DND-41 (cell line): ENCODE measurements around the gene THBS1.

Source experiments
- ATAC-seq: fragments of 200-7000 bp; cut with Tn5 transposase; 3 replicates; pipeline ENCODE4 v1.9.1; 2021; ENCODE audit warnings: low read depth; ENCODE audit not compliant: insufficient read depth
- DNase-seq: peaks from one replicate; pipeline ENCODE4 v3.0.0-alpha.2; 2020
- H2AFZ ChIP-seq: 2 replicates; pipeline ENCODE4 v1.6.0; 2012; ENCODE audit warnings: low read depth, low read length
- H3K27ac ChIP-seq: 2 replicates; pipeline ENCODE4 v1.5.1; 2012; ENCODE audit warnings: low read length, inconsistent platforms
- H3K27me3 ChIP-seq: fragments of 200-600 bp; sonication (generic); 2 replicates; pipeline ENCODE4 v1.6.0; 2012; ENCODE audit warnings: low read length, mild to moderate bottlenecking, inconsistent platforms; ENCODE audit not compliant: insufficient read depth, poor library complexity
- H3K36me3 ChIP-seq: 2 replicates; pipeline ENCODE4 v1.5.1; 2012; ENCODE audit warnings: low read length, inconsistent platforms; ENCODE audit not compliant: insufficient read depth
- H3K4me1 ChIP-seq: 2 replicates; pipeline ENCODE4 v1.5.1; 2012; ENCODE audit warnings: mild to moderate bottlenecking, low read length; ENCODE audit not compliant: insufficient read depth
- H3K4me2 ChIP-seq: 2 replicates; pipeline ENCODE4 v1.6.0; 2012; ENCODE audit warnings: mild to moderate bottlenecking, moderate library complexity, low read length, inconsistent platforms; ENCODE audit not compliant: insufficient read depth
- H3K4me3 ChIP-seq, 2 experiments: fragments of 200-600 bp in 1 of 2; shearing (Covaris generic) in 1 of 2; 2 replicates each; pipeline ENCODE4 v1.5.1; 2012 to 2016; ENCODE audit warnings: inconsistent platforms in 2 of 2, low read length in 2 of 2, mild to moderate bottlenecking in 2 of 2, low read depth in 1 of 2, moderate library complexity in 1 of 2
- H3K79me2 ChIP-seq: 2 replicates; pipeline ENCODE4 v1.6.0; 2012; ENCODE audit warnings: low read length, inconsistent platforms; ENCODE audit not compliant: insufficient read depth
- H3K9ac ChIP-seq: 2 replicates; pipeline ENCODE4 v1.6.0; 2012; ENCODE audit warnings: low read depth, mild to moderate bottlenecking, inconsistent platforms, low read length, moderate library complexity
- H3K9me3 ChIP-seq: 2 replicates; pipeline ENCODE4 v1.5.1; 2012; ENCODE audit warnings: low read length, moderate library complexity, mild to moderate bottlenecking, inconsistent platforms; ENCODE audit not compliant: insufficient read depth, severe bottlenecking
- H4K20me1 ChIP-seq: 2 replicates; pipeline ENCODE4 v1.6.0; 2012; ENCODE audit warnings: low read length; ENCODE audit not compliant: insufficient read depth
- CTCF ChIP-seq: IDR thresholded peaks from 2 replicates; pipeline ENCODE4 v1.5.1; 2012; ENCODE audit warnings: borderline replicate concordance, low read length, moderate library complexity, mild to moderate bottlenecking; ENCODE audit not compliant: poor library complexity, severe bottlenecking; ENCODE audit errors: extremely low read depth
- EZH2 ChIP-seq: IDR thresholded peaks from 3 replicates; pipeline ENCODE4 v1.6.1; 2012; ENCODE audit warnings: borderline replicate concordance, low read depth, mild to moderate bottlenecking, moderate library complexity, low read length, inconsistent platforms; ENCODE audit not compliant: severe bottlenecking

The THBS1 gene

GRCh38 chr15:39625856-39626255 is 45.0 kb downstream of the THBS1 start:
- ATAC-seq = no peak
- H3K4me2 ChIP-seq = no peak overlapping the region

GRCh38 chr15:39627451-39628143 is 46.7 kb downstream of the THBS1 start:
- no peaks in the 10 kb centered on the region for H4K20me1 ChIP-seq
- ATAC-seq (no peak), DNase-seq (no peak)
- H3K4me3 ChIP-seq = no peak overlapping the region
- no peaks in the 10 kb centered on the region; the same call in 1 of the 2 replicates for H3K4me1 ChIP-seq
- H3K9me3 ChIP-seq = no peaks in the 10 kb centered on the region
- TF ChIP-seq EZH2 (no peak), CTCF (no peak)
- no peak overlapping the region for H3K4me2 ChIP-seq
- no peak overlapping the region for H2AFZ ChIP-seq
- H3K79me2 ChIP-seq = no peaks in the 10 kb centered on the region
- H3K27ac ChIP-seq = no peak overlapping the region
- no peaks in the 10 kb centered on the region for H3K27me3 ChIP-seq
- H3K36me3 ChIP-seq = no peaks in the 10 kb centered on the region
- no peak overlapping the region for H3K9ac ChIP-seq

More at GRCh38 chr15:39625856-39626255, 45.0 kb downstream of the THBS1 start:
- H3K4me1 ChIP-seq = no peaks in the 10 kb centered on the region; the same call in 1 of the 2 replicates
- no peak overlapping the region for H3K4me3 ChIP-seq
- no peak overlapping the region for H2AFZ ChIP-seq
- H3K79me2 ChIP-seq = no peaks in the 10 kb centered on the region
- H3K9me3 ChIP-seq = no peaks in the 10 kb centered on the region
- no peaks in the 10 kb centered on the region for H4K20me1 ChIP-seq
- TF ChIP-seq CTCF = no peak
- TF ChIP-seq EZH2 = no peak
- H3K27ac ChIP-seq = no peak overlapping the region
- no peak overlapping the region for H3K9ac ChIP-seq
- DNase-seq = no peak
- peaks cover 3% of the 10 kb centered on the region for H3K27me3 ChIP-seq
- no peaks in the 10 kb centered on the region for H3K36me3 ChIP-seq

- Histone ChIP-seq H3K4me2 (no peak overlapping the region), H4K20me1 (no peaks in the 10 kb centered on the region), H2AFZ (no peak overlapping the region), H3K79me2 (no peaks in the 10 kb centered on the region), H3K9ac (no peak overlapping the region), H3K27ac (no peak overlapping the region), H3K4me3 (no peak overlapping the region), H3K27me3 (no peaks in the 10 kb centered on the region), H3K9me3 (no peaks in the 10 kb centered on the region), H3K4me1 (no peaks in the 10 kb centered on the region; the same call in 1 of the 2 replicates), H3K36me3 (no peaks in the 10 kb centered on the region)
- TF ChIP-seq EZH2 (no peak), CTCF (no peak)
- no peak for ATAC-seq
- DNase-seq = no peak
These were observed 47.2 kb downstream of the THBS1 start for GRCh38 chr15:39628144-39628508.
